Measurements from ENCODE around the gene CCSAP. TPM values are rescaled to one million over a fixed set of nuclear protein-coding genes. Genes with fewer than 3 reads are reported as not detected.

The CCSAP gene
- total RNA-seq, 1 experiment from 2014 or later = 11.1 TPM

DNA sequence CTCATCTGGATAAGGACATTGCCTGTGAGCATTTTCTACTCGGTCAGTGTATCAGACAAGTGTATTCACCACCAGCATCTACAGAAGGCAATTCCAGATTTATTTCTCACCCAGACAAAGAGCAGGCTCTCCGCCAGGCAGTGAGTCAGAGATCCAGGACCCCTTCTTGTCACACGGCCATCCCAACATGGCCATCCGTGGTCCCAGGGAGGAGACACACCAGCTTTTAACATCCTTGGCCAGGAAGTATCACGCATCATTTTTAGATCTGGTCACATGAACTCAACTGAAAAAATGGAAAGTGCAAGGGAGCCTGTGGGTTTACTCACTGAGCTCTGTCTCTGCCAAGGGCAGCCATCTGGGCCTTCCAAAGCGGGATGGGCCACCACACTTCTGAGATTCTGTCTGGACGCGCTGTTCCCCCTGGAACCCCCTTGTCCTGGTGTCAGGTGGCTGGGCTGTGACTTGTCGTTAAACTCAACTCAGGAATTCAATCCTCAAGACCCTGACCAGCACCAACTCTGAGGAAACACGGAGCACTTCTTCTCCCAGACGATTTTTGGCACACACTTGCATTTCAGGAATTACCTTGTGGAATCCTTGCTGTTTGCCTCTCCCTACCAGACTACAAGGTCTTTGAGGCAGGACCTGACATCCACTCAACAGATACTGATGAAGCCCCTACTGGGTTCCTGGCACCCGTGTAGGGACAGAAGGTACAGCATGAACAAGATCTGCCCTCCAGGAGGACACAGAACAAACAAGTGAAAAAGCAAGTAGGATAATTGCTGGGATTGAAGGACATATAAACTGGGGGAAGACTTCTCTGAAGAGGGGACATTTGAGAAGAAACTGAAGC, 21.6 kb upstream of the CCSAP start:
- CTCF ChIA-PET = no interaction called here
- intact Hi-C loops (cut with micrococcal nuclease; ENCODE audit: unreplicated experiment) = no loop called here
- H3K4me3 Mint-ChIP-seq (ENCODE audit: low read depth, unreplicated experiment) = no peak overlapping the region
- BruUV-seq (replicated peaks) = no TSS peak
- H3K9me3 Mint-ChIP-seq (ENCODE audit: low read depth, unreplicated experiment) = no peaks in the 10 kb centered on the region
- peaks cover 64% of the 10 kb centered on the region for H3K27me3 Mint-ChIP-seq (ENCODE audit: unreplicated experiment)
- TF ChIP-seq, protein P1, sequence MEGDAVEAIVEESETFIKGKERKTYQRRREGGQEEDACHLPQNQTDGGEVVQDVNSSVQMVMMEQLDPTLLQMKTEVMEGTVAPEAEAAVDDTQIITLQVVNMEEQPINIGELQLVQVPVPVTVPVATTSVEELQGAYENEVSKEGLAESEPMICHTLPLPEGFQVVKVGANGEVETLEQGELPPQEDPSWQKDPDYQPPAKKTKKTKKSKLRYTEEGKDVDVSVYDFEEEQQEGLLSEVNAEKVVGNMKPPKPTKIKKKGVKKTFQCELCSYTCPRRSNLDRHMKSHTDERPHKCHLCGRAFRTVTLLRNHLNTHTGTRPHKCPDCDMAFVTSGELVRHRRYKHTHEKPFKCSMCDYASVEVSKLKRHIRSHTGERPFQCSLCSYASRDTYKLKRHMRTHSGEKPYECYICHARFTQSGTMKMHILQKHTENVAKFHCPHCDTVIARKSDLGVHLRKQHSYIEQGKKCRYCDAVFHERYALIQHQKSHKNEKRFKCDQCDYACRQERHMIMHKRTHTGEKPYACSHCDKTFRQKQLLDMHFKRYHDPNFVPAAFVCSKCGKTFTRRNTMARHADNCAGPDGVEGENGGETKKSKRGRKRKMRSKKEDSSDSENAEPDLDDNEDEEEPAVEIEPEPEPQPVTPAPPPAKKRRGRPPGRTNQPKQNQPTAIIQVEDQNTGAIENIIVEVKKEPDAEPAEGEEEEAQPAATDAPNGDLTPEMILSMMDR (IDR thresholded peaks at IDR 0.05; ENCODE audit: unreplicated experiment) = no peak
- H3K27ac Mint-ChIP-seq (ENCODE audit: unreplicated experiment) = no peak overlapping the region
- H3K36me3 Mint-ChIP-seq (ENCODE audit: insufficient read depth, unreplicated experiment) = no peaks in the 10 kb centered on the region
- no peak for DNase-seq
- H3K4me1 Mint-ChIP-seq (ENCODE audit: low read depth, unreplicated experiment) = no peaks in the 10 kb centered on the region

DNA sequence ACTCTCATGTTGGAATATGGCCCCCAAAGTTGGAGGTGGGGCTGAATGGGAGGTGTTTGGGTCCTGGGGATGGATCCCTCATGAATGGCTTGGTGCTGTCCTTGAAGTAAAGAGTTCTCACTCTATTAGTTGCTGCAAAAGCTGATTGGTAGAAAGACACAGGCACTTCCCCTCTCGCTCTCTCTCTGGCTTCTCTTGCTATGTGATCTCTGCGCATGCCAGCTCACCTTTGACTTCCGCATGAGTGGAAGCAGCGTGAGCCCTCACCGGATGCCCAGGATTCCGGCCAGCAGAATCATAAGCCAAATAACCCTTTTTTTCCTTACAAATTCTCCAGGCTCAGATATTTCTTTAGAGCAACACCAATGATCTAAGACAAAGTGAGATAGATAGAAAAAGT, 20.9 kb upstream of the CCSAP start:
- intact Hi-C loops (cut with micrococcal nuclease; ENCODE audit: unreplicated experiment) = no loop called here
- no TSS peak for BruUV-seq (replicated peaks)
- Mint-ChIP-seq H3K9me3 (ENCODE audit: low read depth, unreplicated experiment) (no peaks in the 10 kb centered on the region), H3K36me3 (ENCODE audit: insufficient read depth, unreplicated experiment) (no peaks in the 10 kb centered on the region), H3K27me3 (ENCODE audit: unreplicated experiment) (peaks cover 71% of the 10 kb centered on the region), H3K4me3 (ENCODE audit: low read depth, unreplicated experiment) (no peak overlapping the region), H3K4me1 (ENCODE audit: low read depth, unreplicated experiment) (no peaks in the 10 kb centered on the region), H3K27ac (ENCODE audit: unreplicated experiment) (no peak overlapping the region)
- CTCF ChIA-PET = interaction anchor here (0.7 kb wide), 1 partner anchor 28 kb away, joined by 4 read pairs; no protein-coding TSS in a partner anchor
- no peak for DNase-seq
- TF ChIP-seq, protein P1 (IDR thresholded peaks at IDR 0.05; ENCODE audit: unreplicated experiment) = no peak

DNA sequence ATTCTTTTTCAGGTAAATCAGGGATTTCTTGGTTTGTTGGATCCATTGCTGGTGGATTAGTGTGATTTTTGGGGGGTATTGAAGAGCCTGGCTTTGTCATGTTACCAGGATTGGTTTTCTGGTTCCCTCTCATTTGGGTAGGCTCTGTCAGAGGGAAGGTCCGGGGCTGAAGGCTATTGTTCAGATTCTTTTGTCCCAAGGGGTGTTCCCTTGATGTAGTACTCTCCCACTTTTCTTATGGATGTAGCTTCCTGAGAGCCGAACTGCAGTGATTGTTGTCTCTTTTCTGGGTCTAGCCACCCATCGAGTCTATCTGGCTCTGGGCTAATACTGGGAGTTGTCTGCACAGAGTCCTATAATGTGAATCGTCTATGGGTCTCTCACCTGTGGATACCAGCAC, 17.6 kb upstream of the CCSAP start:
- TF ChIP-seq, protein P1 (IDR thresholded peaks at IDR 0.05; ENCODE audit: unreplicated experiment) = no peak
- CTCF ChIA-PET = interaction anchor here (0.6 kb wide), 1 partner anchor 61 kb away, joined by 3 read pairs; no protein-coding TSS in a partner anchor
- intact Hi-C loops (cut with micrococcal nuclease; ENCODE audit: unreplicated experiment) = no loop called here
- BruUV-seq (replicated peaks) = no TSS peak
- Mint-ChIP-seq H3K4me1 (ENCODE audit: low read depth, unreplicated experiment) (no peaks in the 10 kb centered on the region), H3K4me3 (ENCODE audit: low read depth, unreplicated experiment) (no peak overlapping the region), H3K27me3 (ENCODE audit: unreplicated experiment) (peaks cover 92% of the 10 kb centered on the region), H3K36me3 (ENCODE audit: insufficient read depth, unreplicated experiment) (no peaks in the 10 kb centered on the region), H3K9me3 (ENCODE audit: low read depth, unreplicated experiment) (no peaks in the 10 kb centered on the region), H3K27ac (ENCODE audit: unreplicated experiment) (no peak overlapping the region)
- DNase-seq = no peak

DNA sequence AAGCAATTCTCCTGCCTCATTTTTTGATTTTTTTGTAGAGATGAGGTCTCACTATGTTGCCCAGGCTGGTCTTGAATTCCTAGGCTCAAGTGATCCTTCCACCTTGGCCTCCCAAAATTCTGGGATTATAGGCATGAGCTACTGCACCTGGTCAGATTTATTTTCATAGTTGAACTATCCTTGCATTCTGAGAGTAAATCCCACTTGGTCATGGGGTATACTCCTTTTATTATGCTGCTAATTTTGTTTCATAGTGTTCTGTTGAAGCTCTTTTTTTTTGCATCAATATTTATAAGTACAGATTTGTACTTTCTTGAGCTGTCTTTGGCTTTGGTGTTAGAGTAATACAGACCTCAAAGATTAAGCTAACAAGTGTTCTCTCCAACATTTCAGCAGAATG, 12.8 kb upstream of the CCSAP start:
- H3K9me3 Mint-ChIP-seq (ENCODE audit: low read depth, unreplicated experiment) = peaks cover 2% of the 10 kb centered on the region
- H3K4me3 Mint-ChIP-seq (ENCODE audit: low read depth, unreplicated experiment) = no peak overlapping the region
- CTCF ChIA-PET = no interaction called here
- no peaks in the 10 kb centered on the region for H3K36me3 Mint-ChIP-seq (ENCODE audit: insufficient read depth, unreplicated experiment)
- intact Hi-C loops (cut with micrococcal nuclease; ENCODE audit: unreplicated experiment) = no loop called here
- no TSS peak for BruUV-seq (replicated peaks)
- H3K27me3 Mint-ChIP-seq (ENCODE audit: unreplicated experiment) = peaks cover 86% of the 10 kb centered on the region
- no peaks in the 10 kb centered on the region for H3K4me1 Mint-ChIP-seq (ENCODE audit: low read depth, unreplicated experiment)
- no peak for DNase-seq
- H3K27ac Mint-ChIP-seq (ENCODE audit: unreplicated experiment) = no peak overlapping the region
- TF ChIP-seq, protein P1 (IDR thresholded peaks at IDR 0.05; ENCODE audit: unreplicated experiment) = no peak
